Body of pancreas (tissue), 4 donors: ENCODE measurements around the gene KLHDC4. TPM values are rescaled to one million over a fixed set of nuclear protein-coding genes. Genes with fewer than 3 reads are reported as not detected.

ENCODE experiments used
- ATAC-seq: fragments of 150-250 bp; one replicate; pipeline ENCODE4 v1.9.1; 2016
- DNase-seq, 4 donors: peaks; one replicate each; pipeline ENCODE4 v3.0.0-alpha.2; 2019
- H3K27ac ChIP-seq, 4 donors: fragments of 200-600 bp; sonication (generic); 1 replicate in 3 of 4; 2 replicates in 1 of 4; pipeline versions ENCODE4 v1.5.1 to v1.6.1; 2016 to 2019; ENCODE audit warnings: mild to moderate bottlenecking in 1 of 4, mixed read lengths in 1 of 4, moderate library complexity in 1 of 4
- H3K27me3 ChIP-seq, 2 donors: fragments of 200-600 bp; sonication (generic); one replicate each; pipeline ENCODE4 v1.6.0; 2016; ENCODE audit warnings: mild to moderate bottlenecking in 1 of 2
- H3K36me3 ChIP-seq, 2 donors: fragments of 200-600 bp; sonication (generic); replicated peaks in 1 of 2; 2 replicates each; pipeline ENCODE4 v1.5.1; 2016; ENCODE audit warnings: low read depth in 2 of 2; ENCODE audit not compliant: insufficient read depth in 1 of 2
- H3K4me1 ChIP-seq: fragments of 200-600 bp; sonication (generic); one replicate; pipeline ENCODE4 v1.6.0; 2016
- H3K4me3 ChIP-seq, 2 donors: fragments of 200-600 bp; sonication (generic); 1 replicate in 1 of 2; 2 replicates in 1 of 2; pipeline ENCODE4 v1.5.1; 2016 to 2019
- H3K9me3 ChIP-seq, 3 donors: fragments of 200-600 bp; sonication (generic); 1 replicate in 2 of 3; 2 replicates in 1 of 3; pipeline ENCODE4 v1.5.1; 2016
- POLR2A ChIP-seq, 3 donors: fragments of 450-650 bp; IDR thresholded peaks; one replicate each; pipeline ENCODE4 v1.6.1; 2016; ENCODE audit warnings: antibody characterized with exemption in 3 of 3, mild to moderate bottlenecking in 2 of 3
- WGBS, 2 donors: methylation state at CpG; one replicate each; pipeline ENCODE4 v1.1.5; 2017; 5-methylcytosine and 5-hydroxymethylcytosine counted together
- intact Hi-C: fragments of 100-400 bp; cut with DNase I; formaldehyde crosslinking; loops from one replicate; pipeline ENCODE4 v1.15.1; 2023
- total RNA-seq, 2 donors: library from RNA; depleted of rRNA; stranded (reverse); fragments of >200 nt; gene quantifications; one replicate each; pipeline ENCODE4 v1.1.0, GENCODE V29; 2016
- TF ChIP-seq, protein P1 (sequence below), 7 experiments: fragments of 450-650 bp in 4 of 7; fragments of 200-600 bp in 3 of 7; sonication (generic) in 3 of 7; IDR thresholded peaks; one replicate each; pipeline ENCODE4 v1.5.1; 2016 to 2019; ENCODE audit warnings: antibody characterized with exemption in 7 of 7

KLHDC4 gene
- total RNA-seq, 2 donors from 2014 or later: 25.4 to 82.1 TPM

DNA sequence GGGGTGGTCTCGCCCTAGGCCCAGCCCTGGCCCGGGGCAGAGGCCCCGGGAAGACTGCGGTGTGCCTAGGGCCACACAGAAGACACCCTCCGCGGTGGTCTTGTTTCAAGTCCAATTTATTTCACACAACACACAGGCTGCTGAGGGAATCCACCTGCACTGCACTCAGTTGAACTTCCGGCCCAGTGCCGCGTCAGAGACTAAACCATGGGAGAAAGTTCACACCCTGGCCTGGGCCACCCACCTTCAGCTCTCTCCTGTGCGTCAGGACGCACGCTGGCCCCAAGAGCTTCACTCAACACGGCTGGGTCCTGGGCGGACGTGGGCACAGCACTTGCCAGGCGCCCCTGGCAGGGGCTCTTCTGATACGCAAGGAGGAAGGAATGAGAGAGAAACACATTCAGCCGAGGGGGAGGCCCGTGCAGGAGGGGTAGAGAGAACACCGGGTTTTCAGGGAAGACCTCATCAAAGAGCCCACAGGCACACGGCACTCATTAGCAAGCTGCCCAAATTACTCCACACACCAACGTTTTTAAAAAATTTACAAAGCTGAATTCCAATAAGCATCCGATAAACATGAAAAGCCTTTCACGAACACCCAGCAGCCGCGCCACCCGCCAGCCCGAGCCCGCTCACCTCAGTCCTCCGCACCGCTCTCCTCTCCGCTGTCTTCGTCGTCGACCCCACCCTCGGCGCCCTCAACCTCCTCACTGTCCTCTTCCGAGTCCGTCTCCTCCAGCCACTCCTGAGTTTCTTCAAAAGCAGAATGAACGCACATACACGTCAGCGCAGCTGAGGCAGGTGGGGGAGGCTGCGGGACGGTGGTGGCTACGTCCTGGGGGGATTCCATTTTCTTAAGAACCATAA, 57.8 kb downstream of the KLHDC4 start:
- TF ChIP-seq, protein P1, sequence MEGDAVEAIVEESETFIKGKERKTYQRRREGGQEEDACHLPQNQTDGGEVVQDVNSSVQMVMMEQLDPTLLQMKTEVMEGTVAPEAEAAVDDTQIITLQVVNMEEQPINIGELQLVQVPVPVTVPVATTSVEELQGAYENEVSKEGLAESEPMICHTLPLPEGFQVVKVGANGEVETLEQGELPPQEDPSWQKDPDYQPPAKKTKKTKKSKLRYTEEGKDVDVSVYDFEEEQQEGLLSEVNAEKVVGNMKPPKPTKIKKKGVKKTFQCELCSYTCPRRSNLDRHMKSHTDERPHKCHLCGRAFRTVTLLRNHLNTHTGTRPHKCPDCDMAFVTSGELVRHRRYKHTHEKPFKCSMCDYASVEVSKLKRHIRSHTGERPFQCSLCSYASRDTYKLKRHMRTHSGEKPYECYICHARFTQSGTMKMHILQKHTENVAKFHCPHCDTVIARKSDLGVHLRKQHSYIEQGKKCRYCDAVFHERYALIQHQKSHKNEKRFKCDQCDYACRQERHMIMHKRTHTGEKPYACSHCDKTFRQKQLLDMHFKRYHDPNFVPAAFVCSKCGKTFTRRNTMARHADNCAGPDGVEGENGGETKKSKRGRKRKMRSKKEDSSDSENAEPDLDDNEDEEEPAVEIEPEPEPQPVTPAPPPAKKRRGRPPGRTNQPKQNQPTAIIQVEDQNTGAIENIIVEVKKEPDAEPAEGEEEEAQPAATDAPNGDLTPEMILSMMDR (IDR thresholded peaks at IDR 0.05): no peak
- TF ChIP-seq POLR2A (IDR thresholded peaks at IDR 0.05): no peak
- DNase-seq: no peak
- Histone ChIP-seq H3K4me3 (no peak overlapping the region), H3K36me3 (peaks cover 0 to 8% of the 10 kb centered on the region in 2 donors), H3K27me3 (no peaks in the 10 kb centered on the region), H3K4me1 (peaks cover 19% of the 10 kb centered on the region), H3K9me3 (no peaks in the 10 kb centered on the region), H3K27ac (no peak overlapping the region)
- 92 to 93% methylated on average over 35 to 45 of the region's 45 CpGs for WGBS, 2 donors
- ATAC-seq: no peak
- intact Hi-C loops: no loop called here

DNA sequence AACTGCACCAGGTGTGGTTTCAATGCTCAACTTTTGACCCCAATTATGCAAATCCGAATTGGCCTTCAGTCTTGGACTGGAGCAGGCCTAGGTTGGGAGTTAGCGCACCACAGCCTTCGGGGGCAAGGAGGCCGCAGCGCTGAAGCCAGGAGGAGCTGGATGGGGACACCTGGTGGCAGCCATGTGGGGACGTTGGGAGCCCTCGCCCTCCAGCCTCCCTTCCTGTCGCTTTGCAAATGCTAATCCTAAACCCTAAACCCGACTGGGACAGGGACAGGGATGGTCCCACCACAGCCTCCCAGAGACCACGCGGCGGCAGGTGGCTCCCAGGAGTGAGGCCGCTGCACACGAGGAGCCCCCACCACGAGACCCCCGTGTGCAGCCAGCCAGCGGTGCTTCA, 58.7 kb downstream of the KLHDC4 start:
- ATAC-seq (no peak), DNase-seq (no peak)
- Histone ChIP-seq H3K36me3 (peaks cover 0 to 10% of the 10 kb centered on the region in 2 donors), H3K4me1 (peaks cover 19% of the 10 kb centered on the region), H3K27ac (no peak overlapping the region), H3K27me3 (no peaks in the 10 kb centered on the region), H3K9me3 (no peaks in the 10 kb centered on the region), H3K4me3 (no peak overlapping the region)
- TF ChIP-seq POLR2A (IDR thresholded peaks at IDR 0.05): no peak
- TF ChIP-seq, protein P1 (IDR thresholded peaks at IDR 0.05): no peak
- intact Hi-C loops: no loop called here
- 63 to 90% methylated on average over 1 to 17 of the region's 17 CpGs for WGBS, 2 donors

DNA sequence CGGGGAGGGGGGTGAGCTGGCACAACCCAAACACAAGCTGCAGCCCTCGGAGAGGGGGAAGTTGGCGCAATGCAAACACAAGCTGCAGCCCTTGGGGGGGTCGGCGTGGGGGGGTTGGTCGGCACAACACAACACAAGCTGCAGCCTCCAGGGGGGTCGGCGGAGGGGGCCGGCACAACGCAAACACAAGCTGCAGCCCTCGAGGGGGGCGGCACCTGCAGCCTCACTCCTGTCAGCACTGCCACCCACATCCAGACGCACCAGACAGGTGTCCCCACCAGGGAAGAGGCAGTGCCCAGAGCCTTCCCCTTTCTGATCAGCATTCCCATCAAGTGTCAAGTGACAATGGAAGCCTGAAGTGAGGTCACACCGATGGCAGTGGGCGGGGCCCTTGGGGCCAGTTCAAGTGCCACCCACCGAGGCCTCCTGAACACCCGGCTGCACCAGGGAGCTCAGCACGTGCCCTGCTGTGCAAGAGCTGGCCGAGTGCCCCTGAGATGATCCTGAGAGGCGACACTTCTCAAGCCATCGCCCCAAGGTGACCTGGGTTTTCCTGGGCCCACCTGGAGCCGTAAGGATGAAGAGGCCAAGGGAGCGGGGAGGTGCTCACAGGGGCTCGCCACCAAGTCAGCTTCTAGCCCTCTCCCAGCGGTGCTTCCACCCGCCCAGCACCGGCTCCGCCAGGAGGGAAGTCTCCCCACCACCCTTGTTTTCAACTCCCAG, 59.3 kb downstream of the KLHDC4 start:
- H3K9me3 ChIP-seq: no peaks in the 10 kb centered on the region
- ATAC-seq (peak; percentile 20), DNase-seq (peak in 3 of 4 donors; percentile 19 to 41 (median 30))
- peaks cover 19% of the 10 kb centered on the region for H3K4me1 ChIP-seq
- TF ChIP-seq, protein P1 (IDR thresholded peaks at IDR 0.05): no peak
- TF ChIP-seq POLR2A (IDR thresholded peaks at IDR 0.05): no peak
- no peak overlapping the region for H3K4me3 ChIP-seq
- 46 to 77% methylated on average over 13 to 23 of the region's 28 CpGs for WGBS, 2 donors
- H3K27ac ChIP-seq: no peak overlapping the region
- H3K36me3 ChIP-seq: peaks cover 0 to 10% of the 10 kb centered on the region in 2 donors
- intact Hi-C loops: no loop called here
- H3K27me3 ChIP-seq: no peaks in the 10 kb centered on the region

DNA sequence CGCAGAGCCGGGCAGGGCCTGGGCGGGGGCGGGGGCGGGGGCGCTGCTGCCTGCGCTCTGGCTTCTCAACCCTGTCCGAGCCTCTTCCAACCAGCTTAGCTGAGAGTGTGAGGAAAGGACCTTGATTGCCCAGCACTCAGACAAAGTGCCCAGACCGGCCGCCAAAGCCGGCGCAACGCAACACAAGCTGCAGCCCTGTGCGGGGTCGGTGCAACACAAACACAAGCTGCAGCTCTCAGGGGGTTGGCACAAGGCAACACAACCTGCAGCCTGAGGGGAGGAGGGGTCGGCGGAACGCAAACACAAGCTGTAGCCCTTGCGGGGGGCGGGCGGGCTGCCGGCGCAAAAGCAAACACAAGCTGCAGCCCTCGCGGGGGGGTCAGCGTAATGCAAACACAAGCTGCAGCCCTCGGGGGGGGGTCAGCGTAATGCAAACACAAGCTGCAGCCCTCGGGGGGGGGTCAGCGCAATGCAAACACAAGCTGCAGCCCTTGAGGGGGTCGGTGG, 60.0 kb downstream of the KLHDC4 start:
- WGBS, 2 donors: 12 to 24% methylated on average over 12 to 21 of the region's 31 CpGs
- ATAC-seq (peak; percentile 38), DNase-seq (peak in 3 of 4 donors; percentile 18 to 55 (median 37))
- TF ChIP-seq, protein P1 (IDR thresholded peaks at IDR 0.05): no peak
- no peak for TF ChIP-seq POLR2A (IDR thresholded peaks at IDR 0.05)
- no peak overlapping the region for H3K4me3 ChIP-seq
- H3K27me3 ChIP-seq: no peaks in the 10 kb centered on the region
- H3K36me3 ChIP-seq: peaks cover 0 to 10% of the 10 kb centered on the region in 2 donors
- peaks cover 19% of the 10 kb centered on the region for H3K4me1 ChIP-seq
- H3K9me3 ChIP-seq: no peaks in the 10 kb centered on the region
- intact Hi-C loops: no loop called here
- no peak overlapping the region for H3K27ac ChIP-seq
